H1 (cell line): ENCODE data around the gene FOXC2. TPM values are rescaled to one million over a fixed set of nuclear protein-coding genes. Genes with fewer than 3 reads are reported as not detected.

Experiments
- BCL11A ChIP-seq, 2 experiments: IDR thresholded peaks; one replicate each; pipeline ENCODE4 v1.6.1; 2011; ENCODE audit warnings: low read depth in 2 of 2, low read length in 2 of 2, mild to moderate bottlenecking in 2 of 2
- polyA plus RNA-seq, 7 experiments: library from polyadenylated mRNA; depleted of rRNA in 3 of 7; stranded (reverse) in 5 of 7; unstranded in 2 of 7; fragments of >200 nt in 5 of 7; fragments of 200-250 nt in 2 of 7; gene quantifications; 1 replicate in 5 of 7; 2 replicates in 1 of 7; 4 replicates in 1 of 7; pipeline versions ENCODE4 v1.2.1 to v1.2.3, GENCODE V29; 2011 to 2013; ENCODE audit warnings: missing spikeins in 2 of 7, mixed read lengths in 2 of 7
- total RNA-seq: library from RNA; stranded (reverse); fragmentation: NEBNext Ultra II Directional; extraction: Animal tissue kit (Norgen Biotek cat#: 25700); gene quantifications from 2 replicates; pipeline ENCODE4 v1.2.1, GENCODE V29; 2021

Gene FOXC2
- total and polyA plus RNA-seq, 2 of the 8 experiments (the other 6 are each of a cell fraction or from before 2014, with no cell fraction given): 0.09 TPM; not detected in 1

DNA sequence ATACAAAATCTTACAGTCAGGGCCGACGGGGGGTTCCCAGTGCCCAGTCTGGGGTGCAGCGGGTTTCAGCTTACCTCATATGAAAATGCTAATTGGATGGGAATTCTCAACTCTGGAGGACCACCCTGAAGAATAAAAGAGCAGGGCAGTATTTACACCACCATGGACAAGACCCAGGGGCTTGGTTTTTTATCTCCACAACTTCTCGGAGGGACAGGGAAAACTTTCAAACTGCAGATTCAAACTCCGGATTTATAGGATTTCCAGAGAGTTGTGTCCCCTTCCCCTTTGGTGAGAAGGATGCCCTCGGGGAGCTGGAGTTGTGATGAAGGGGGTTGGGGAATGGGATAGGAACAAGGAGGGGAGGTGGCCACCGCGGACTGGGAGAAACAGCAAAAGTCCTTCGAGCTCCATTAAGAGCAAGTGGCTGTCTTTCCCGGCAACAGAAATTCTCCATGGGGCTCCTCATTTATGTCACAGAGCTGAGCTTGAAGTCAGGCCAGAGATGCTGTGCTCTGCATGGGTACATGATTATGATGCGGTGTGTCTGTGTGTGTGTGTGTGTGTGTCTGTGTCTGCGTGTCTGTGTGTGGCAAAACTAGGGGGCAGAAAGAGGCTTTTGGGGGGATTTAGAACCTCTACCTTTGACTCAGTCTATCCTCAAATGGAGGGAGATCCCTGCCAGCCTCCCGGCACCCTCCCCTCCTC, 27.4 kb downstream of the FOXC2 start (continued):
- TF ChIP-seq BCL11A (IDR thresholded peaks at IDR 0.05; ENCODE audit: low read depth in 2 of 2, low read length in 2 of 2): no peak
- TF ChIP-seq, all 59 proteins: peak for 0
